Peyer's patch (tissue), 4 donors: ENCODE measurements around the gene ATG13.

Experiments
- POLR2A ChIP-seq, 2 donors: fragments of 450-650 bp; IDR thresholded peaks; one replicate each; pipeline ENCODE4 v1.5.1; 2017; ENCODE audit warnings: antibody characterized with exemption in 2 of 2, mild to moderate bottlenecking in 2 of 2, moderate library complexity in 2 of 2
- TF ChIP-seq, protein P1 (sequence below), 6 experiments: fragments of 450-650 bp in 4 of 6; fragments of 200-600 bp in 2 of 6; sonication (generic) in 1 of 6; IDR thresholded peaks; one replicate each; pipeline ENCODE4 v1.5.1; 2017 to 2019; ENCODE audit warnings: antibody characterized with exemption in 6 of 6, mild to moderate bottlenecking in 3 of 6, moderate library complexity in 1 of 6

DNA sequence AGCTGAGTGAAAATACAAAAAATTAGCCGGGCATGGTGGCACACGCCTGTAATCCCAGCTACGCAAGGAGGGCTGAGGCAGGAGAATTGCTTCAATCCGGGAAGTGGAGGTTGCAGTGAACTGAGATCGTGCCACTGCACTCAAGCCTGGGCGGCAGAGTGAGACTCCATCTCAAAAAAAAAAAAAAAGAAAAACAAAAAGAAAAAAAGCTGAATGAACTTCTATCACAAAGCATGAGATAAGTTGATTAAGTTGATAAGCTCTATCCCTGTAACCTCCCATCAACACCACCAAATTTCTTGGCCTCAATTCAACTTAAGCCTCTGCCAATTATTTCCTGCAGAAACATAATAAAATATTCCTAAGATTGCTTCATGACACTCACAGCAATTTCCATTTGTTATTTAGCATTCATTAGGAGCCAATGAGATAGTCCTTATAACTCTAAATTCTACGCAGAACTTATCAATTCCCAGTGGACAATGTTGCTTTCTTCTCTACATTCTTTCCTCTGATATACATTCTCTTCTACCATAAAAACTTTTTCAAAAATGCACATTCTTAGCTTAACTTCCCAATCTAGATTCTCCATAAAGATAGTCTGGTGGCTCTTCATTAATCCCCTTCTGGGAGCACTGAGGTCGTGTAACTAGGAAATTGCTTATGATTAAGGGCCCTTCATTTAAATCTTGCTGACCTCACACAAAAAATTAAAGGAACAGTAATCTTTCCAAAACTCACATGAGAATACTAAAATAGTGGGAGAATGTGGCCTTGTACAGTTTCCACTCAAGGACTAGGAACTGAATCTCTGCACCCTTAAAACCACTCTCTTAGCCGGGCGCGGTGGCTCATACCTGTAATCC, 26.4 kb upstream of the ATG13 start:
- TF ChIP-seq POLR2A (IDR thresholded peaks at IDR 0.05), result no peak
- TF ChIP-seq, protein P1, sequence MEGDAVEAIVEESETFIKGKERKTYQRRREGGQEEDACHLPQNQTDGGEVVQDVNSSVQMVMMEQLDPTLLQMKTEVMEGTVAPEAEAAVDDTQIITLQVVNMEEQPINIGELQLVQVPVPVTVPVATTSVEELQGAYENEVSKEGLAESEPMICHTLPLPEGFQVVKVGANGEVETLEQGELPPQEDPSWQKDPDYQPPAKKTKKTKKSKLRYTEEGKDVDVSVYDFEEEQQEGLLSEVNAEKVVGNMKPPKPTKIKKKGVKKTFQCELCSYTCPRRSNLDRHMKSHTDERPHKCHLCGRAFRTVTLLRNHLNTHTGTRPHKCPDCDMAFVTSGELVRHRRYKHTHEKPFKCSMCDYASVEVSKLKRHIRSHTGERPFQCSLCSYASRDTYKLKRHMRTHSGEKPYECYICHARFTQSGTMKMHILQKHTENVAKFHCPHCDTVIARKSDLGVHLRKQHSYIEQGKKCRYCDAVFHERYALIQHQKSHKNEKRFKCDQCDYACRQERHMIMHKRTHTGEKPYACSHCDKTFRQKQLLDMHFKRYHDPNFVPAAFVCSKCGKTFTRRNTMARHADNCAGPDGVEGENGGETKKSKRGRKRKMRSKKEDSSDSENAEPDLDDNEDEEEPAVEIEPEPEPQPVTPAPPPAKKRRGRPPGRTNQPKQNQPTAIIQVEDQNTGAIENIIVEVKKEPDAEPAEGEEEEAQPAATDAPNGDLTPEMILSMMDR (IDR thresholded peaks at IDR 0.05), result no peak
